ENCODE results near the gene FAM193B. TPM values are rescaled to one million over a fixed set of nuclear protein-coding genes. Genes with fewer than 3 reads are reported as not detected.

FAM193B gene
- 10 to 100 TPM; 39.6 to 82.8 (median 43.9) TPM for total RNA-seq
- polyA plus RNA-seq, result 10 to 100 TPM in 2 of 3 donors, 1 to 10 TPM in 1; 9.0 to 87.4 (median 10.2) TPM

GRCh38 chr5:177554474-177555111 lies at the start of gene FAM193B:
Gene FAM193B (minus strand): TSS chr5:177554563. CDS start chr5:177554458, 105 bp downstream.
- WGBS, 2 donors, result 4 to 8% methylated on average over 49 of the region's 49 CpGs
- Histone ChIP-seq H3K27me3 (no peaks in the 10 kb centered on the region), H3K27ac (peak within 1 kb of the TSS; percentile 82 to 91 (median 89)), H3K4me3 (peak within 1 kb of the TSS; percentile 78 to 98 (median 96)), H3K36me3 (peaks cover 0 to 15% (median 0%) of the 10 kb centered on the region in 4 donors), H3K9me3 (no peaks in the 10 kb centered on the region), H3K4me1 (peaks cover 0 to 44% (median 20%) of the 10 kb centered on the region in 4 donors)
- intact Hi-C loops (cut with DNase I), result loop anchor here (2.0 kb wide), 1 partner anchor 46 kb away; the partner anchor contains the start of gene B4GALT7
- TF ChIP-seq POLR2AphosphoS5 (IDR thresholded peaks at IDR 0.05), result peak in 3 of 4 donors; percentile 64 to 69 (median 66)
- TF ChIP-seq, protein P1, sequence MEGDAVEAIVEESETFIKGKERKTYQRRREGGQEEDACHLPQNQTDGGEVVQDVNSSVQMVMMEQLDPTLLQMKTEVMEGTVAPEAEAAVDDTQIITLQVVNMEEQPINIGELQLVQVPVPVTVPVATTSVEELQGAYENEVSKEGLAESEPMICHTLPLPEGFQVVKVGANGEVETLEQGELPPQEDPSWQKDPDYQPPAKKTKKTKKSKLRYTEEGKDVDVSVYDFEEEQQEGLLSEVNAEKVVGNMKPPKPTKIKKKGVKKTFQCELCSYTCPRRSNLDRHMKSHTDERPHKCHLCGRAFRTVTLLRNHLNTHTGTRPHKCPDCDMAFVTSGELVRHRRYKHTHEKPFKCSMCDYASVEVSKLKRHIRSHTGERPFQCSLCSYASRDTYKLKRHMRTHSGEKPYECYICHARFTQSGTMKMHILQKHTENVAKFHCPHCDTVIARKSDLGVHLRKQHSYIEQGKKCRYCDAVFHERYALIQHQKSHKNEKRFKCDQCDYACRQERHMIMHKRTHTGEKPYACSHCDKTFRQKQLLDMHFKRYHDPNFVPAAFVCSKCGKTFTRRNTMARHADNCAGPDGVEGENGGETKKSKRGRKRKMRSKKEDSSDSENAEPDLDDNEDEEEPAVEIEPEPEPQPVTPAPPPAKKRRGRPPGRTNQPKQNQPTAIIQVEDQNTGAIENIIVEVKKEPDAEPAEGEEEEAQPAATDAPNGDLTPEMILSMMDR (IDR thresholded peaks at IDR 0.05), result peak in 1 of 4 experiments; percentile 13
- TF ChIP-seq EP300 (IDR thresholded peaks at IDR 0.05), result peak in 1 of 4 donors; percentile 4
- no peak for TF ChIP-seq POLR2A (IDR thresholded peaks at IDR 0.05)
- DNase-seq, result peak; percentile 97

- DNase-seq, result no peak
- H3K9me3 ChIP-seq, result no peaks in the 10 kb centered on the region
- intact Hi-C loops (cut with DNase I), result no loop called here
- H3K36me3 ChIP-seq, result peaks cover 0 to 7% (median 0%) of the 10 kb centered on the region in 4 donors
- peaks cover 0 to 30% (median 21%) of the 10 kb centered on the region in 4 donors for H3K4me1 ChIP-seq
- TF ChIP-seq, protein P1 (IDR thresholded peaks at IDR 0.05), result no peak
- no peak for TF ChIP-seq EP300 (IDR thresholded peaks at IDR 0.05)
- TF ChIP-seq POLR2A (IDR thresholded peaks at IDR 0.05), result no peak
- TF ChIP-seq POLR2AphosphoS5 (IDR thresholded peaks at IDR 0.05), result no peak
- H3K27ac ChIP-seq, result no peak overlapping the region
- no peak overlapping the region for H3K4me3 ChIP-seq
- 82 to 95% methylated on average over 27 of the region's 27 CpGs for WGBS, 2 donors
- no peaks in the 10 kb centered on the region for H3K27me3 ChIP-seq
These were observed 49.8 kb upstream of the FAM193B start for GRCh38 chr5:177604116-177604521.

- H3K9me3 ChIP-seq, result no peaks in the 10 kb centered on the region
- H3K27ac ChIP-seq, result no peak overlapping the region
- intact Hi-C loops (cut with DNase I), result no loop called here
- H3K4me3 ChIP-seq, result no peak overlapping the region
- H3K4me1 ChIP-seq, result peaks cover 0 to 33% (median 22%) of the 10 kb centered on the region in 4 donors
- H3K27me3 ChIP-seq, result no peaks in the 10 kb centered on the region
- 58 to 84% methylated on average over 8 of the region's 8 CpGs for WGBS, 2 donors
- DNase-seq, result no peak
- peaks cover 0 to 7% (median 0%) of the 10 kb centered on the region in 4 donors for H3K36me3 ChIP-seq
- TF ChIP-seq, protein P1 (IDR thresholded peaks at IDR 0.05), result no peak
- TF ChIP-seq EP300 (IDR thresholded peaks at IDR 0.05) (no peak), POLR2A (IDR thresholded peaks at IDR 0.05) (no peak), POLR2AphosphoS5 (IDR thresholded peaks at IDR 0.05) (no peak)
These were observed 49.3 kb upstream of the FAM193B start for GRCh38 chr5:177603631-177604030.

DNA sequence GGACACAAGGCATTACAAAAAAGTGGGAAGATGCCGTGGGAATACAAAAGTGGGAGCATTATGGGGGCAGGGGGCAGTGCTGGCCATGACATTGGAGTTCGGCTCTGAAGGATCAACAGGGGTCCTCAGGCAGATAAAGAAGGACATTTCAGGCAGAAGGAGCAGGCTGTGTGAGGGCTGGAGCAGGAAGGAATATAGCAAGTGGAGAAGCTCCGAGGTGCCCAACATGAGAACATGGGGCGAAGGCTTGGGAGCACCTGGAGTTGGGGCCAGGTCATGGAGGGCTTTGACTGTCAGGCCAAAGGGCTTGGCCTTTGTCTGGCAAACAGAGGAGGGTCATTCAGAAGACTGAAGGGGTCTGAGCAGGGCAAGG lies 48.1 kb upstream of the FAM193B start:
- peaks cover 0 to 27% (median 18%) of the 10 kb centered on the region in 4 donors for H3K4me1 ChIP-seq
- no peak overlapping the region for H3K27ac ChIP-seq
- no peaks in the 10 kb centered on the region for H3K27me3 ChIP-seq
- peaks cover 0 to 7% (median 0%) of the 10 kb centered on the region in 4 donors for H3K36me3 ChIP-seq
- WGBS, 2 donors, result 93 to 94% methylated on average over 4 of the region's 4 CpGs
- TF ChIP-seq POLR2A (IDR thresholded peaks at IDR 0.05) (no peak), EP300 (IDR thresholded peaks at IDR 0.05) (no peak), POLR2AphosphoS5 (IDR thresholded peaks at IDR 0.05) (no peak)
- TF ChIP-seq, protein P1 (IDR thresholded peaks at IDR 0.05), result no peak
- DNase-seq, result no peak
- no peaks in the 10 kb centered on the region for H3K9me3 ChIP-seq
- intact Hi-C loops (cut with DNase I), result no loop called here
- no peak overlapping the region for H3K4me3 ChIP-seq

Measured in sigmoid colon (tissue), 7 donors.